Measurements from ENCODE around the gene MYO5A.

GRCh38 chr15:52448011-52448890 is 80.4 kb downstream of the MYO5A start:
- TF ChIP-seq POLR2A (IDR thresholded peaks at IDR 0.05; ENCODE audit: low read depth) (no peak), CTCF (IDR thresholded peaks at IDR 0.05) (no peak)
